Suprapubic skin (tissue), 4 donors: ENCODE measurements around the gene HPCAL1. TPM values are rescaled to one million over a fixed set of nuclear protein-coding genes. Genes with fewer than 3 reads are reported as not detected.
A peak's percentile ranks its signal among the peaks of the same experiment; 100 is the strongest.

ENCODE experiments used
- DNase-seq, 2 donors: peaks; one replicate each; pipeline ENCODE4 v3.0.0-alpha.2; 2019; ENCODE audit warnings: low spot score in 2 of 2
- H3K27ac ChIP-seq: fragments of 200-600 bp; sonication (generic); one replicate; pipeline ENCODE4 v1.5.1; 2019
- H3K27me3 ChIP-seq: fragments of 200-600 bp; sonication (generic); one replicate; pipeline ENCODE4 v1.5.1; 2019
- H3K36me3 ChIP-seq: fragments of 200-600 bp; sonication (generic); one replicate; pipeline ENCODE4 v1.5.1; 2019
- H3K4me1 ChIP-seq: fragments of 200-600 bp; sonication (generic); one replicate; pipeline ENCODE4 v1.5.1; 2019
- H3K4me3 ChIP-seq: fragments of 200-600 bp; sonication (generic); one replicate; pipeline ENCODE4 v1.5.1; 2019; ENCODE audit warnings: mild to moderate bottlenecking
- H3K9me3 ChIP-seq: fragments of 200-600 bp; sonication (generic); one replicate; pipeline ENCODE4 v1.5.1; 2019
- CTCF ChIP-seq, 2 donors: fragments of 200-600 bp in 1 of 2; fragments of 450-650 bp in 1 of 2; sonication (generic) in 1 of 2; IDR thresholded peaks; one replicate each; pipeline ENCODE4 v1.5.1; 2016 to 2019; ENCODE audit warnings: antibody characterized with exemption in 2 of 2, mild to moderate bottlenecking in 1 of 2, moderate library complexity in 1 of 2
- EP300 ChIP-seq: sonication (generic); formaldehyde crosslinking; IDR thresholded peaks from one replicate; pipeline ENCODE4 v1.6.1; 2017; ENCODE audit warnings: antibody characterized with exemption
- POLR2A ChIP-seq, 2 donors: fragments of 450-650 bp; IDR thresholded peaks; one replicate each; pipeline ENCODE4 v1.6.1; 2017; ENCODE audit warnings: antibody characterized with exemption in 2 of 2, mild to moderate bottlenecking in 2 of 2, moderate library complexity in 2 of 2
- POLR2AphosphoS5 ChIP-seq, 3 donors: sonication (generic); formaldehyde crosslinking; IDR thresholded peaks; one replicate each; pipeline ENCODE4 v1.6.1; 2017; ENCODE audit warnings: antibody characterized with exemption in 3 of 3
- WGBS: methylation state at CpG from one replicate; pipeline ENCODE4 v1.1.5; 2018; 5-methylcytosine and 5-hydroxymethylcytosine counted together
- total RNA-seq, 4 donors: library from RNA; depleted of rRNA; stranded (reverse); fragments of >200 nt; gene quantifications; one replicate each; pipeline ENCODE4 v1.1.0, GENCODE V29; 2016

Gene HPCAL1
- total RNA-seq, 4 donors from 2014 or later, result 27.7 to 40.7 (median 35.3) TPM

- Histone ChIP-seq H3K27ac (no peak overlapping the region), H3K36me3 (no peaks in the 10 kb centered on the region), H3K9me3 (no peaks in the 10 kb centered on the region), H3K4me3 (peak overlapping the region; percentile 45), H3K27me3 (peaks cover 5% of the 10 kb centered on the region), H3K4me1 (peaks cover 21% of the 10 kb centered on the region)
- 33% methylated on average over 17 of the region's 49 CpGs for WGBS
- DNase-seq, result no peak
- TF ChIP-seq POLR2A (IDR thresholded peaks at IDR 0.05), result no peak
- TF ChIP-seq POLR2AphosphoS5 (IDR thresholded peaks at IDR 0.05), result no peak
- TF ChIP-seq EP300, result no peak
- TF ChIP-seq CTCF (IDR thresholded peaks at IDR 0.05), result no peak
Observed at GRCh38 chr2:10432311-10433181, 129.8 kb downstream of the HPCAL1 start.

DNA sequence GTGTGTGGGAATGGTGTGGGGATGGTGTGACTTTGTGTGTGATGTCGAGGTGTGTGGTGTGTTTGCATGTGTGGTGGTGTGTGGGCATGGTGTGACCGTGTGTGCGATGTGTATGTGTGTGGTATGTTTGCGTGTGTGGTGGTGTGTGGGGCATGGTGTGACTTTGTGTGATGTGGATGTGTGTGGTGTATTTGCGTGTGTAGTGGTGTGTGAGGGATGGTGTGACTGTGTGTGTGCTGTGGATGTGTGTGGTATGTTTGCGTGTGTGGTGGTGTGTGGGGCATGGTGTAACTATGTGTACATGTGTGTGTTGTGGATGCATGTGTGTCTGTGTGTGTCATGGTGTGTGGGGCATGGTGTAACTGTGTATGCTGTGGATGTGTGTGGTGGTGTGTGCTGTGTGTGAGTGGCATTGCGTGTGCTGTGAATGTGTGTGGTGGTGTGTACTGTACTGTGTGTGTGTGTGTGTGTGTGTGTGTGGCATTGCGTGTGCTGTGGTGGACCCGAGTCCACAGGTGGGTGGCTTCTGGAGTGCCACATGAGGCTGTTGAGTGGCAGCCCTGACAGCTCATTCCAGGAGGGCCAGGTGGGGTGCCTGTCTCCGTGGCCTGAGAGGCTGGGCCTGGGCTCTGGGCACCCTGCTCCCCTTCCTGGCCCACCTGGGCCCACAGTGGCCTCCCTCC, 130.7 kb downstream of the HPCAL1 start:
- H3K4me1 ChIP-seq, result peaks cover 21% of the 10 kb centered on the region
- TF ChIP-seq EP300, result no peak
- no peaks in the 10 kb centered on the region for H3K36me3 ChIP-seq
- no peak overlapping the region for H3K4me3 ChIP-seq
- WGBS, result 88% methylated on average over 9 of the region's 10 CpGs
- H3K9me3 ChIP-seq, result no peaks in the 10 kb centered on the region
- H3K27me3 ChIP-seq, result peaks cover 5% of the 10 kb centered on the region
- DNase-seq, result no peak
- no peak overlapping the region for H3K27ac ChIP-seq

GRCh38 chr2:10433947-10434885, 131.5 kb downstream of the HPCAL1 start:
- H3K27me3 ChIP-seq, result peaks cover 5% of the 10 kb centered on the region
- H3K27ac ChIP-seq, result no peak overlapping the region
- H3K36me3 ChIP-seq, result no peaks in the 10 kb centered on the region
- WGBS, result 72% methylated on average over 18 of the region's 19 CpGs
- H3K9me3 ChIP-seq, result no peaks in the 10 kb centered on the region
- DNase-seq, result no peak
- TF ChIP-seq EP300 (no peak), POLR2AphosphoS5 (IDR thresholded peaks at IDR 0.05) (no peak), CTCF (IDR thresholded peaks at IDR 0.05) (no peak), POLR2A (IDR thresholded peaks at IDR 0.05) (no peak)
- H3K4me1 ChIP-seq, result peaks cover 21% of the 10 kb centered on the region
- H3K4me3 ChIP-seq, result no peak overlapping the region

GRCh38 chr2:10434886-10435819, 132.4 kb downstream of the HPCAL1 start:
- Histone ChIP-seq H3K4me3 (no peak overlapping the region), H3K27me3 (peaks cover 5% of the 10 kb centered on the region), H3K9me3 (no peaks in the 10 kb centered on the region), H3K36me3 (peaks cover 3% of the 10 kb centered on the region), H3K27ac (no peak overlapping the region), H3K4me1 (peaks cover 21% of the 10 kb centered on the region)
- 59% methylated on average over 14 of the region's 28 CpGs for WGBS
- DNase-seq, result no peak
- TF ChIP-seq CTCF (IDR thresholded peaks at IDR 0.05) (peak; percentile 87 to 96), EP300 (no peak)

GRCh38 chr2:10435820-10436204, 133.1 kb downstream of the HPCAL1 start:
- Histone ChIP-seq H3K27ac (no peak overlapping the region), H3K36me3 (peaks cover 10% of the 10 kb centered on the region), H3K27me3 (peaks cover 5% of the 10 kb centered on the region), H3K4me3 (no peak overlapping the region), H3K4me1 (peaks cover 21% of the 10 kb centered on the region), H3K9me3 (no peaks in the 10 kb centered on the region)
- TF ChIP-seq POLR2A (IDR thresholded peaks at IDR 0.05) (no peak), POLR2AphosphoS5 (IDR thresholded peaks at IDR 0.05) (no peak), CTCF (IDR thresholded peaks at IDR 0.05) (no peak), EP300 (no peak)
- 94% methylated on average over 14 of the region's 14 CpGs for WGBS
- DNase-seq, result no peak
